ENCODE results near the gene ADH5. TPM values are rescaled to one million over a fixed set of nuclear protein-coding genes. Genes with fewer than 3 reads are reported as not detected.
A peak's percentile ranks its signal among the peaks of the same experiment; 100 is the strongest.
"Not testable (repeated sequence)": the region's sequence is repeated elsewhere in the genome, so short reads cannot be mapped to it uniquely, and the experiment has no call there.

ADH5 gene
- total RNA-seq, 2 donors from 2014 or later, result 39.5 to 45.9 TPM

DNA sequence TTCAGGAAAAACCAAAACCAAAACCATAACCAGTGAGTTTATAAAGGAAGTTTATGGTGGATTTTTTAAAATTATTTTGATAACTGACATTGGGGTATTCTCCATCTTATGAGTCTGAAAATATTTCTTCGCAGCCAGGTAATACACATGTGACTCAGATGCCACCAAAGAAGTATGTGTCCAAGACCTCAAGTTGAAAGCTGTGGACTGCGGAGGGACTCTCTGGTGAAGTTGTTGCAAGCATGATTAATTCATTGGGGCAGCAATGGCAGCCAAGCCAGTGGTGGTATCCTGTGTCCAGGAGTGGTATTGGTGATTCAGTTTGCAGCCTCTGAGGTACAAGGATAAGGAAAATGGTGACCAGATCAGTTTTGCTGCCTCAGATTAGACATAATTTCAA, 14.0 kb upstream of the ADH5 start:
- Mint-ChIP-seq H3K4me3 (no peak overlapping the region), H3K27me3 (no peaks in the 10 kb centered on the region), H3K36me3 (ENCODE audit: low read depth) (peaks cover 4% of the 10 kb centered on the region), H3K4me1 (peaks cover 5% of the 10 kb centered on the region), H3K27ac (no peak overlapping the region)
- H3K9me3 ChIP-seq (ENCODE audit: control insufficient read depth, low read length, poor library complexity, severe bottlenecking), result no peaks in the 10 kb centered on the region
- DNase-seq, result no peak
- no peak for ATAC-seq

- H3K9me3 ChIP-seq (ENCODE audit: control insufficient read depth, low read length, poor library complexity, severe bottlenecking), result no peaks in the 10 kb centered on the region
- Mint-ChIP-seq H3K4me3 (no peak overlapping the region), H3K4me1 (peaks cover 5% of the 10 kb centered on the region), H3K36me3 (ENCODE audit: low read depth) (peaks cover 4% of the 10 kb centered on the region), H3K27me3 (no peaks in the 10 kb centered on the region), H3K27ac (no peak overlapping the region)
- no peak for DNase-seq
- ATAC-seq, result no peak
Observed at GRCh38 chr4:99100876-99101275, 12.3 kb upstream of the ADH5 start.

- H3K4me3 Mint-ChIP-seq; H3K4me1 Mint-ChIP-seq; H3K27me3 Mint-ChIP-seq; H3K9me3 ChIP-seq (ENCODE audit: control insufficient read depth, low read length, poor library complexity, severe bottlenecking); ATAC-seq; H3K27ac Mint-ChIP-seq; DNase-seq; H3K36me3 Mint-ChIP-seq (ENCODE audit: low read depth): not testable (repeated sequence)
Observed at GRCh38 chr4:99099814-99100213, 11.2 kb upstream of the ADH5 start.

GRCh38 chr4:99099311-99099710, 10.7 kb upstream of the ADH5 start:
- no peaks in the 10 kb centered on the region for H3K27me3 Mint-ChIP-seq
- peaks cover 4% of the 10 kb centered on the region for H3K36me3 Mint-ChIP-seq (ENCODE audit: low read depth)
- DNase-seq (no peak), ATAC-seq (no peak)
- H3K9me3 ChIP-seq (ENCODE audit: control insufficient read depth, low read length, poor library complexity, severe bottlenecking), result no peaks in the 10 kb centered on the region
- peaks cover 5% of the 10 kb centered on the region for H3K4me1 Mint-ChIP-seq
- H3K27ac Mint-ChIP-seq, result no peak overlapping the region
- no peak overlapping the region for H3K4me3 Mint-ChIP-seq

- not testable (repeated sequence) for H3K27me3 Mint-ChIP-seq; H3K9me3 ChIP-seq (ENCODE audit: control insufficient read depth, low read length, poor library complexity, severe bottlenecking); H3K27ac Mint-ChIP-seq; H3K4me3 Mint-ChIP-seq; DNase-seq; ATAC-seq; H3K36me3 Mint-ChIP-seq (ENCODE audit: low read depth)
- H3K4me1 Mint-ChIP-seq, result peaks cover 38% of the 10 kb centered on the region
Observed at GRCh38 chr4:99091841-99092240, 3.3 kb upstream of the ADH5 start.

DNA sequence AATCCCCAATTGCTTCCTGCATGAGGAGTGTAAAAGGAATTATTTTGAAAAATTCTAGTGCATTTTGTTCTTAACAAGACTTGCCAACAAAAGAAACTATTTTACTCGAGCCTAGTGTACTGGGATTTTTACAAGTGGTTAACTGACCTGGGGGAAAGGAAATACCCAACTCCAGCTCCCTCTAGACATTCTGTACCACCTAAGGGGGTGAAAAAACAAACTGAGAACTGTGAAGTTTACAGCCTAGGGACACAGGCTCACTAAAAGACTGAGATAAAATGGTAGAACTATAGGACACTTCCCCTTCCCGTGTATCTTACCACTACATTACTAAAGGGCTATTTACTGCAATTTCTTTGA, 2.6 kb upstream of the ADH5 start:
- H3K4me3 Mint-ChIP-seq, result no peak overlapping the region
- no peak overlapping the region for H3K27ac Mint-ChIP-seq
- no peaks in the 10 kb centered on the region for H3K9me3 ChIP-seq (ENCODE audit: control insufficient read depth, low read length, poor library complexity, severe bottlenecking)
- H3K27me3 Mint-ChIP-seq, result no peaks in the 10 kb centered on the region
- H3K36me3 Mint-ChIP-seq (ENCODE audit: low read depth), result no peaks in the 10 kb centered on the region
- ATAC-seq (no peak), DNase-seq (no peak)
- H3K4me1 Mint-ChIP-seq, result peaks cover 42% of the 10 kb centered on the region

DNA sequence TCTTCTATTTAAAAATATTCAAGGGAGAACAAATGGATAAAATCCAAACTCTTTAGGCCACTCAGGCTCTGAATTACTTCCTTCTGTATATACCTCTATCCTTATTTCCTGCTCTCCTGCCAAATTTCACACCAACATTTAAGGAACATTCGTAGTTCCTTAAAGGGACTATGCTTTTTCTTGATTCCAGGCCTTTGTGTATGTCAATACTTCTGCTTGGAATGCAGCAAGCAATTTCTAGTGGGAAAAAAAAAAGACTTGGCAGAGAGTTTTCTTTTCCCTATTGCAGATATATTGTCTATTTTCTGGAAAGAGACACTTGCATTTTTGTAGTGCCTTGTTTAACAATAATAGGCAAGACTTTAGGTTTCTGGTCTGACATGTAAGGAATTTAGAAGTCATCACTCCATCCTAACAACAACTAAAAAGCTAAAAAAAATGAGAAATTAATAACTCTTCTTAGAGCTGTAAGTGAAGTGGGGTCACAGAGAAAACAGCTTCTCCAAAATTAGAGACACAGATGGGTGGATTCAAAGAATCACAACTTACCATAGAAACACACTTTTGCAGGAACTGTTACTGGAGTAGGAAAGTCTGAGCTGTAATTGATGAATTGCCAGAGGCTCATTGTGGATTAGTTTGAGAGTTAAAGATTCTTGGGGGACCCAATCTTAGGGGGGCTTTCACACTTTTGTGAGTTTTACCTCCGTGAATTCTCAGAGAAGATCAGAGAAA, 2.1 kb upstream of the ADH5 start:
- ATAC-seq, result no peak
- Mint-ChIP-seq H3K4me1 (peaks cover 43% of the 10 kb centered on the region), H3K36me3 (ENCODE audit: low read depth) (no peaks in the 10 kb centered on the region), H3K27ac (peak overlapping the region; percentile 97), H3K27me3 (no peaks in the 10 kb centered on the region), H3K4me3 (peak overlapping the region; percentile 63)
- no peaks in the 10 kb centered on the region for H3K9me3 ChIP-seq (ENCODE audit: control insufficient read depth, low read length, poor library complexity, severe bottlenecking)
- DNase-seq, result no peak

GRCh38 chr4:99088023-99088449, 552 bp downstream of the ADH5 start:
- H3K9me3 ChIP-seq (ENCODE audit: control insufficient read depth, low read length, poor library complexity, severe bottlenecking), result no peaks in the 10 kb centered on the region
- ATAC-seq (peak; percentile 24), DNase-seq (no peak)
- H3K27me3 Mint-ChIP-seq, result no peaks in the 10 kb centered on the region
- peak overlapping the region; percentile 99 for H3K4me3 Mint-ChIP-seq
- H3K27ac Mint-ChIP-seq, result peak overlapping the region; percentile 97
- H3K36me3 Mint-ChIP-seq (ENCODE audit: low read depth), result no peaks in the 10 kb centered on the region
- peaks cover 47% of the 10 kb centered on the region for H3K4me1 Mint-ChIP-seq

GRCh38 chr4:99084595-99084994, 4.0 kb downstream of the ADH5 start:
- Mint-ChIP-seq H3K4me3 (no peak overlapping the region), H3K27me3 (no peaks in the 10 kb centered on the region), H3K36me3 (ENCODE audit: low read depth) (peaks cover 4% of the 10 kb centered on the region), H3K4me1 (peaks cover 26% of the 10 kb centered on the region), H3K27ac (peak overlapping the region; percentile 27)
- DNase-seq (no peak), ATAC-seq (no peak)
- H3K9me3 ChIP-seq (ENCODE audit: control insufficient read depth, low read length, poor library complexity, severe bottlenecking), result no peaks in the 10 kb centered on the region

GRCh38 chr4:99082192-99082591, 6.4 kb downstream of the ADH5 start:
- no peaks in the 10 kb centered on the region for H3K9me3 ChIP-seq (ENCODE audit: control insufficient read depth, low read length, poor library complexity, severe bottlenecking)
- Mint-ChIP-seq H3K27me3 (no peaks in the 10 kb centered on the region), H3K27ac (no peak overlapping the region), H3K4me1 (peaks cover 17% of the 10 kb centered on the region), H3K4me3 (no peak overlapping the region), H3K36me3 (ENCODE audit: low read depth) (peaks cover 4% of the 10 kb centered on the region)
- DNase-seq, result no peak
- no peak for ATAC-seq

DNA sequence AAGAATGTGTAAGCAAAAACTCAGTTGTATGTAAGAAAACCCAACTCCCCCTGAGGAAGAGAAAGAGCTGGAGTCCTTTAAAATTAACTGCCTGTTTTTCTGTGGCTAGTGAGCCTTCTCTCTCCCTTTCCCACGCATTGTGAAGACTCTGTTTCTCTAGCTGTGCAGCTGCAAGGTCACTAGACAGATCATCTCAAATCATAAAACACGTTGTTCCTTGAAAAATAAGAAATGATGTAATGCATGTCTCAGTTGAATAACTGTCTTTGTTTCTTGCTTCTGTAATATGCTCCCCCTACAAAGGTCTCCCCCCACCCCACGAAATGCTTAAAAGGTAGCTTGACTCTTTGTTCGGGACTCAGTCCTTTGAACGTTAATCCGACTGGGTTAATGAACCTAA, 7.7 kb downstream of the ADH5 start:
- H3K27me3 Mint-ChIP-seq; DNase-seq; H3K9me3 ChIP-seq (ENCODE audit: control insufficient read depth, low read length, poor library complexity, severe bottlenecking); H3K36me3 Mint-ChIP-seq (ENCODE audit: low read depth); H3K27ac Mint-ChIP-seq; ATAC-seq; H3K4me3 Mint-ChIP-seq: not testable (repeated sequence)
- peaks cover 14% of the 10 kb centered on the region for H3K4me1 Mint-ChIP-seq

DNA sequence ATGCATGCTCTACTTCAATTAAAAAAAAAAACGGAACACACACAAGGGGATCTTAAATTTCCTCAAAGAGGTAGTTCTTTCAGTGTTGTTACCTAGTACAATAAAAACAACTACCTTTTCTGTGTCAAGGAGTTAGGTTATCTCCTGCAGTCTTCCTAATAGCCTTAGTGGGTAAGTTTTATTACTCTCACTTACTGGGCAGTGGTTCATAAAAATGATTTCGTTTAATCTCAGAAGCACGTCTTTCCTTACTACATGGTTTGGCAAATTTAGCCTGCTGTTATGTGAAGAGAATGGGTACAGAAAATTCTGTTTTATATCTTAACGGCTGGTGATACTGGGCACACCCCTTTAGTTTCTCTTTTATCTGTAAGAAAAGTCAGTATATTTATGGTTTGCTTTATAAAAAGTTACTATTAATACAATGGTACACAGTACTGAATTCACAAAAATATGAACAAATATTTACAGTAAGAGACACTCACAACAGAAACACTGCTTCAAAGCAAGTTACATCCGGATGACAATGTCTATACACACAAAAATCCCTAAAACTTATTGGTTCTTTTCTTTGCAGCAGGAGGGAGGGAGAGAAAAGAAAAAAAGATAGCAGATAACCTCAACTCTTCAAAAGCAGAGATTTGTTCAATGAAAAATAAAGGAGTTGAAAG, 8.8 kb downstream of the ADH5 start:
- no peaks in the 10 kb centered on the region for H3K27me3 Mint-ChIP-seq
- peaks cover 10% of the 10 kb centered on the region for H3K4me1 Mint-ChIP-seq
- ATAC-seq (no peak), DNase-seq (no peak)
- no peak overlapping the region for H3K27ac Mint-ChIP-seq
- H3K36me3 Mint-ChIP-seq (ENCODE audit: low read depth), result peaks cover 4% of the 10 kb centered on the region
- no peak overlapping the region for H3K4me3 Mint-ChIP-seq
- no peaks in the 10 kb centered on the region for H3K9me3 ChIP-seq (ENCODE audit: control insufficient read depth, low read length, poor library complexity, severe bottlenecking)

- Mint-ChIP-seq H3K27ac (no peak overlapping the region), H3K36me3 (ENCODE audit: low read depth) (peaks cover 4% of the 10 kb centered on the region), H3K4me3 (no peak overlapping the region), H3K4me1 (peaks cover 10% of the 10 kb centered on the region), H3K27me3 (no peaks in the 10 kb centered on the region)
- H3K9me3 ChIP-seq (ENCODE audit: control insufficient read depth, low read length, poor library complexity, severe bottlenecking), result no peaks in the 10 kb centered on the region
- ATAC-seq, result no peak
- no peak for DNase-seq
Observed at GRCh38 chr4:99078931-99079624, 9.5 kb downstream of the ADH5 start.
